ENCODE measurements around the gene CDH13.

Gene CDH13

DNA sequence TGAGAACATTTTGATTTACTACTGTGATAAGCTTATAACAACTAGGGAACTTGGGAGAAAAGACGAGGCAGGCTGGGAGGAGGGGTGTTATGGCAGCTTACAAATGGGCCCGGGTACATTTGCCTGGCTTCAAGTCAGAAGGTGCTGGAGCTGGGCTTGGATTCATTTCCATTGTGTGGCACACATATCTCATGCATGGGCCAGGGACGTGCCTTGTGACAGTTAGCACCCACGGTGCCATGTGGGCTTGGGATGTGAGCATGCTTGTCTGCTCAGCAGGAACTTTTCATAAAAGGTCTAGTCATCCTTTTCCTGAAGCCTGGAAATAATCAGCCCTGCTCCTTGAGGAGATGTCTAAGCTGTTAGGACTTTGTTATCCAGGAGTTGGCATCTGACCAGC lies 572.2 kb downstream of the CDH13 start:
- Histone ChIP-seq H3K9me3 (ENCODE audit: insufficient read depth, low read length, severe bottlenecking) (no peaks in the 10 kb centered on the region), H3K4me1 (ENCODE audit: insufficient read depth, low read length) (no peaks in the 10 kb centered on the region), H3K27me3 (ENCODE audit: insufficient read depth, low read length, poor library complexity) (no peaks in the 10 kb centered on the region), H3K79me2 (ENCODE audit: insufficient read depth, low read length) (no peaks in the 10 kb centered on the region), H3K27ac (ENCODE audit: low read length) (no peak overlapping the region), H3K4me3 (ENCODE audit: low read depth in 1 of 2, low read length in 2 of 2) (no peak overlapping the region), H2AFZ (ENCODE audit: low read depth, low read length) (no peak overlapping the region), H3K9ac (ENCODE audit: low read depth, low read length) (no peak overlapping the region), H3K36me3 (ENCODE audit: insufficient read depth, low read length) (no peaks in the 10 kb centered on the region), H3K4me2 (ENCODE audit: insufficient read depth, low read length) (no peak overlapping the region), H4K20me1 (ENCODE audit: insufficient read depth, low read length) (no peaks in the 10 kb centered on the region)
- DNase-seq: no peak
- ATAC-seq (ENCODE audit: insufficient read depth, low read depth): no peak
- TF ChIP-seq EZH2 (IDR thresholded peaks at IDR 0.05; ENCODE audit: borderline replicate concordance, low read depth, low read length, severe bottlenecking) (no peak), CTCF (IDR thresholded peaks at IDR 0.05; ENCODE audit: borderline replicate concordance, extremely low read depth, low read length, poor library complexity, severe bottlenecking) (no peak)

DNA sequence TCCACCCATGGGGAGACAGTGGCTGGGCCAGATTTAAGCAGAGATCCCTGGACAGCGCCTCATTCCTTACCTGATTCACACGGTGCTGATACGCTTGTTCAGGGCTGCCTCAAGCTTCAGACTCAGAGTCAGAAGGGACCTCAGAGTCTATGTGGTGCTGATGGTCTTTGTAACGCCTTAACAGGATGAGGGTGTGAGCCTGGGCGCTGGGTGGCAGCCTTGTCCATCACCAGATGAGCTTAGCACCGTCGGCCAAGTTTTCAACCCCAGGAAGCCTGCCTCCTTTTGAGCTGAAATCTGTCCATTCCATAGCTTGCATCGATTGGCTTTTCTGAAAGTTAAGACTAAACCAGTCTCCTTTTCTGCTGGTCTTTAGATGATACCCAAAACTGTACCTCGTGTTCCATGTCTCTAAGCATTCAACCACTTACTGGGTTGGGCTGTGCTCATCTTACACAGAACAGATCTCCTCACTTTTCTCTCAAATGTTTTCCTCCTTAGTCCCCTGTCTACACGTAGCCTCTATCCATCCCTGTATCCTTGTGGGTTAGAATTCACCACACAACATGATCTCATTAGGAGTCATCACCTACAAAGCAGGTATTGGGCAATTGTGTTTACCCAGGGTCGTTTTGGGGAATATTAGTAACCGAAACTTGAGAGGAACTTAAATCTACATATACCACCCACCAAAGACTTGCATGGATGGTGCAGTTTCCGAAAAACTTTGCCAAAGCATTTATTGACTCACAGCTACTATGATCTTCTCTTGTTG lies 573.4 kb downstream of the CDH13 start:
- H3K27me3 ChIP-seq (ENCODE audit: insufficient read depth, low read length, poor library complexity): no peaks in the 10 kb centered on the region
- no peak for ATAC-seq (ENCODE audit: insufficient read depth, low read depth)
- no peak overlapping the region for H3K4me3 ChIP-seq (ENCODE audit: low read depth in 1 of 2, low read length in 2 of 2)
- no peak for TF ChIP-seq CTCF (IDR thresholded peaks at IDR 0.05; ENCODE audit: borderline replicate concordance, extremely low read depth, low read length, poor library complexity, severe bottlenecking)
- TF ChIP-seq EZH2 (IDR thresholded peaks at IDR 0.05; ENCODE audit: borderline replicate concordance, low read depth, low read length, severe bottlenecking): no peak
- H3K9ac ChIP-seq (ENCODE audit: low read depth, low read length): no peak overlapping the region
- H3K4me1 ChIP-seq (ENCODE audit: insufficient read depth, low read length): no peaks in the 10 kb centered on the region
- DNase-seq: no peak
- H3K4me2 ChIP-seq (ENCODE audit: insufficient read depth, low read length): no peak overlapping the region
- H3K27ac ChIP-seq (ENCODE audit: low read length): no peak overlapping the region
- no peaks in the 10 kb centered on the region for H3K36me3 ChIP-seq (ENCODE audit: insufficient read depth, low read length)
- H3K79me2 ChIP-seq (ENCODE audit: insufficient read depth, low read length): no peaks in the 10 kb centered on the region
- no peaks in the 10 kb centered on the region for H3K9me3 ChIP-seq (ENCODE audit: insufficient read depth, low read length, severe bottlenecking)
- no peak overlapping the region for H2AFZ ChIP-seq (ENCODE audit: low read depth, low read length)
- H4K20me1 ChIP-seq (ENCODE audit: insufficient read depth, low read length): no peaks in the 10 kb centered on the region

DNA sequence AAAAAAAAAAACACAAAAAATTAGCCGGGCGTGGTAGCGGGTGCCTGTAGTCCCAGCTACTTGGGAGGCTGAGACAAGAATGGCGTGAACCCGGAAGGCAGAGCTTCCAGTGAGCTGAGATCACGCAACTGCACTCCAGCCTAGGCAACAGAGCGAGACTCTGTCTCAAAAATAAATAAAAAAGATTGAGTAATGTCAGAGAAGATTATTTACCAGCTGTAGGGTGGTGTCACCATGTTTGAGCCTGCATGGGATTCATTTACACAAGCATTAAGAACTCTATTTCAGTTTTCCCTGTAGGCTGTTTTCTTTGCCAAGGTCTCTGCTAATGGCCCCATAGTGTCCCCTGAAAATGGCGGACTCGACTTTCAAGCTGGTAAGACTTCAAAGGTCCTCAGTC lies 575.0 kb downstream of the CDH13 start:
- Histone ChIP-seq H4K20me1 (ENCODE audit: insufficient read depth, low read length) (no peaks in the 10 kb centered on the region), H3K27me3 (ENCODE audit: insufficient read depth, low read length, poor library complexity) (no peaks in the 10 kb centered on the region), H2AFZ (ENCODE audit: low read depth, low read length) (no peak overlapping the region), H3K79me2 (ENCODE audit: insufficient read depth, low read length) (no peaks in the 10 kb centered on the region), H3K4me2 (ENCODE audit: insufficient read depth, low read length) (no peak overlapping the region), H3K4me3 (ENCODE audit: low read depth in 1 of 2, low read length in 2 of 2) (no peak overlapping the region), H3K9me3 (ENCODE audit: insufficient read depth, low read length, severe bottlenecking) (no peaks in the 10 kb centered on the region), H3K36me3 (ENCODE audit: insufficient read depth, low read length) (no peaks in the 10 kb centered on the region), H3K27ac (ENCODE audit: low read length) (no peak overlapping the region), H3K9ac (ENCODE audit: low read depth, low read length) (no peak overlapping the region), H3K4me1 (ENCODE audit: insufficient read depth, low read length) (no peaks in the 10 kb centered on the region)
- TF ChIP-seq EZH2 (IDR thresholded peaks at IDR 0.05; ENCODE audit: borderline replicate concordance, low read depth, low read length, severe bottlenecking) (no peak), CTCF (IDR thresholded peaks at IDR 0.05; ENCODE audit: borderline replicate concordance, extremely low read depth, low read length, poor library complexity, severe bottlenecking) (no peak)
- DNase-seq (no peak), ATAC-seq (ENCODE audit: insufficient read depth, low read depth) (no peak)
